Measurements from ENCODE around the gene SFSWAP. TPM values are rescaled to one million over a fixed set of nuclear protein-coding genes. Genes with fewer than 3 reads are reported as not detected.
"Not testable (repeated sequence)": the region's sequence is repeated elsewhere in the genome, so short reads cannot be mapped to it uniquely, and the experiment has no call there.

Gene SFSWAP
- total RNA-seq, 1 experiment from 2014 or later: 18.0 TPM

GRCh38 chr12:131677067-131677466 is 33.8 kb upstream of the SFSWAP start:
- in situ Hi-C loops (cut with HindIII; ENCODE audit: low pct_unique_long_range_greater_than_20kb, low sequenced_read_pairs); DNase-seq (ENCODE audit: low read depth, low spot score): not testable (repeated sequence)

GRCh38 chr12:131677699-131678098 is 33.2 kb upstream of the SFSWAP start:
- in situ Hi-C loops (cut with HindIII; ENCODE audit: low pct_unique_long_range_greater_than_20kb, low sequenced_read_pairs): no loop called here
- DNase-seq (ENCODE audit: low read depth, low spot score): no peak

- DNase-seq (ENCODE audit: low read depth, low spot score); in situ Hi-C loops (cut with HindIII; ENCODE audit: low pct_unique_long_range_greater_than_20kb, low sequenced_read_pairs): not testable (repeated sequence)
Observed at GRCh38 chr12:131678389-131679181, 32.3 kb upstream of the SFSWAP start.

- in situ Hi-C loops (cut with HindIII; ENCODE audit: low pct_unique_long_range_greater_than_20kb, low sequenced_read_pairs); DNase-seq (ENCODE audit: low read depth, low spot score): not testable (repeated sequence)
Observed at GRCh38 chr12:131679186-131679585, 31.7 kb upstream of the SFSWAP start.

- in situ Hi-C loops (cut with HindIII; ENCODE audit: low pct_unique_long_range_greater_than_20kb, low sequenced_read_pairs); DNase-seq (ENCODE audit: low read depth, low spot score): not testable (repeated sequence)
Observed at GRCh38 chr12:131679816-131680215, 31.1 kb upstream of the SFSWAP start.

- DNase-seq (ENCODE audit: low read depth, low spot score); in situ Hi-C loops (cut with HindIII; ENCODE audit: low pct_unique_long_range_greater_than_20kb, low sequenced_read_pairs): not testable (repeated sequence)
Observed at GRCh38 chr12:131680392-131681256, 30.3 kb upstream of the SFSWAP start.

GRCh38 chr12:131681257-131681620 is 29.7 kb upstream of the SFSWAP start:
- no peak for DNase-seq (ENCODE audit: low read depth, low spot score)
- in situ Hi-C loops (cut with HindIII; ENCODE audit: low pct_unique_long_range_greater_than_20kb, low sequenced_read_pairs): no loop called here

- DNase-seq (ENCODE audit: low read depth, low spot score): peak; percentile 36
- in situ Hi-C loops (cut with HindIII; ENCODE audit: low pct_unique_long_range_greater_than_20kb, low sequenced_read_pairs): not testable (repeated sequence)
Observed at GRCh38 chr12:131681746-131682509, 29.0 kb upstream of the SFSWAP start.

- in situ Hi-C loops (cut with HindIII; ENCODE audit: low pct_unique_long_range_greater_than_20kb, low sequenced_read_pairs): no loop called here
- no peak for DNase-seq (ENCODE audit: low read depth, low spot score)
Observed at GRCh38 chr12:131682510-131682895, 28.4 kb upstream of the SFSWAP start.

- no peak for DNase-seq (ENCODE audit: low read depth, low spot score)
- in situ Hi-C loops (cut with HindIII; ENCODE audit: low pct_unique_long_range_greater_than_20kb, low sequenced_read_pairs): no loop called here
Observed at GRCh38 chr12:131683266-131684014, 27.4 kb upstream of the SFSWAP start.

- in situ Hi-C loops (cut with HindIII; ENCODE audit: low pct_unique_long_range_greater_than_20kb, low sequenced_read_pairs): no loop called here
Observed at GRCh38 chr12:131684015-131684725, 26.7 kb upstream of the SFSWAP start.

GRCh38 chr12:131687346-131688125 is 23.4 kb upstream of the SFSWAP start:
- in situ Hi-C loops (cut with HindIII; ENCODE audit: low pct_unique_long_range_greater_than_20kb, low sequenced_read_pairs): no loop called here
- DNase-seq (ENCODE audit: low read depth, low spot score): no peak

More at GRCh38 chr12:131684015-131684725, 26.7 kb upstream of the SFSWAP start:
- no peak for DNase-seq (ENCODE audit: low read depth, low spot score)

- DNase-seq (ENCODE audit: low read depth, low spot score): no peak
- in situ Hi-C loops (cut with HindIII; ENCODE audit: low pct_unique_long_range_greater_than_20kb, low sequenced_read_pairs): no loop called here
Observed at GRCh38 chr12:131688131-131688844, 22.6 kb upstream of the SFSWAP start.

GRCh38 chr12:131688845-131689154 is 22.1 kb upstream of the SFSWAP start:
- in situ Hi-C loops (cut with HindIII; ENCODE audit: low pct_unique_long_range_greater_than_20kb, low sequenced_read_pairs): no loop called here

GRCh38 chr12:131690320-131690719 is 20.6 kb upstream of the SFSWAP start:
- in situ Hi-C loops (cut with HindIII; ENCODE audit: low pct_unique_long_range_greater_than_20kb, low sequenced_read_pairs): no loop called here
- no peak for DNase-seq (ENCODE audit: low read depth, low spot score)

More at GRCh38 chr12:131688845-131689154, 22.1 kb upstream of the SFSWAP start:
- no peak for DNase-seq (ENCODE audit: low read depth, low spot score)

- in situ Hi-C loops (cut with HindIII; ENCODE audit: low pct_unique_long_range_greater_than_20kb, low sequenced_read_pairs): no loop called here
Observed at GRCh38 chr12:131692431-131692830, 18.5 kb upstream of the SFSWAP start.

More at GRCh38 chr12:131692431-131692830, 18.5 kb upstream of the SFSWAP start:
- DNase-seq (ENCODE audit: low read depth, low spot score): no peak
